AG20443 (cell line): Measurements from ENCODE around the gene POT1.
"Not testable (repeated sequence)": the region's sequence is repeated elsewhere in the genome, so short reads cannot be mapped to it uniquely, and the experiment has no call there.

ENCODE experiments used
- DNase-seq: peaks from one replicate; pipeline ENCODE4 v3.0.0; 2012; ENCODE audit warnings: low spot score, mixed read lengths

Gene POT1

GRCh38 chr7:124929467-124930172, at the start of gene POT1:
POT1 (minus strand) TSS chr7:124929825; CDS start chr7:124897173, 32,652 bp downstream.
- peak; percentile 98 for DNase-seq

GRCh38 chr7:124975131-124975530, 45.5 kb upstream of the POT1 start:
- DNase-seq: not testable (repeated sequence)

GRCh38 chr7:124965553-124965952, 35.9 kb upstream of the POT1 start:
- no peak for DNase-seq

- no peak for DNase-seq
Measured at GRCh38 chr7:124959676-124960075, 30.1 kb upstream of the POT1 start.

- DNase-seq: not testable (repeated sequence)
Measured at GRCh38 chr7:124957952-124958351, 28.3 kb upstream of the POT1 start.

- DNase-seq: no peak
Measured at GRCh38 chr7:124956160-124956559, 26.5 kb upstream of the POT1 start.

- DNase-seq: no peak
Measured at GRCh38 chr7:124954790-124955189, 25.2 kb upstream of the POT1 start.

- no peak for DNase-seq
Measured at GRCh38 chr7:124945680-124946079, 16.1 kb upstream of the POT1 start.

GRCh38 chr7:124943472-124943871, 13.8 kb upstream of the POT1 start:
- no peak for DNase-seq

GRCh38 chr7:124942399-124942798, 12.8 kb upstream of the POT1 start:
- DNase-seq: no peak

- peak; percentile 14 for DNase-seq
Measured at GRCh38 chr7:124940306-124940705, 10.7 kb upstream of the POT1 start.

GRCh38 chr7:124938128-124938527, 8.5 kb upstream of the POT1 start:
- no peak for DNase-seq

- no peak for DNase-seq
Measured at GRCh38 chr7:124937076-124937475, 7.5 kb upstream of the POT1 start.

- DNase-seq: no peak
Measured at GRCh38 chr7:124934841-124935240, 5.2 kb upstream of the POT1 start.

- no peak for DNase-seq
Measured at GRCh38 chr7:124930655-124931597, 1.3 kb upstream of the POT1 start.

GRCh38 chr7:124930173-124930623, 573 bp upstream of the POT1 start:
- DNase-seq: no peak

GRCh38 chr7:124924906-124925305, 4.7 kb downstream of the POT1 start:
- DNase-seq: no peak

- DNase-seq: no peak
Measured at GRCh38 chr7:124922200-124922599, 7.4 kb downstream of the POT1 start.

- DNase-seq: no peak
Measured at GRCh38 chr7:124919841-124920240, 9.8 kb downstream of the POT1 start.

GRCh38 chr7:124918662-124919061, 11.0 kb downstream of the POT1 start:
- no peak for DNase-seq

- DNase-seq: no peak
Measured at GRCh38 chr7:124915242-124915641, 14.4 kb downstream of the POT1 start.

GRCh38 chr7:124914298-124914697, 15.3 kb downstream of the POT1 start:
- DNase-seq: no peak

GRCh38 chr7:124912972-124913371, 16.7 kb downstream of the POT1 start:
- DNase-seq: no peak
